Activated T-cell treated with anti-CD3 and anti-CD28 coated beads, Interleukin-2, amount 50 U/mL, for 48 hours (primary cell): ENCODE data around the gene APOBEC3F.
"Not testable (repeated sequence)": the region's sequence is repeated elsewhere in the genome, so short reads cannot be mapped to it uniquely, and the experiment has no call there.

Experiments
- DNase-seq, 2 experiments: peaks; one replicate each; pipeline ENCODE4 v3.0.0-alpha.2; 2020

The APOBEC3F gene

DNA sequence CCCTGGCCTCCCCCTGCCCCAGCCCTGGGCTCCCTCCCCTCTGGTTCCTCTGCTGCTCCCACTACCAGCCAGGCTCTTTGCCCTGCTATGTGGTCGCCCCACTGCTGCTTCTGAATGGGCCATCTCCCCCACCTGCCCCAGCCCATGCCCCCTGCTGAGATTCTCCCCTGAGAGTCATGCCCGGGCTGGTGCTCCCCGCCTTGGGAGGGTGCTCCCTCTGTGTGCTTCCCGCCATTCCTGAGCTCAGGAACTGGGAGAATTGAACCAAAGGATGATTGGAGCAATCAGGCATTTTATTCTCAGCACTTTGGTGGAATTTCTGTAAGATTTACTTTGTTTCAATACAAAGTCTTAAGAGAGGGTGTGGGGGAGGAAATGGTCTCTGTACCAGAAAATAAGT, 12.9 kb upstream of the APOBEC3F start:
- no peak for DNase-seq

DNA sequence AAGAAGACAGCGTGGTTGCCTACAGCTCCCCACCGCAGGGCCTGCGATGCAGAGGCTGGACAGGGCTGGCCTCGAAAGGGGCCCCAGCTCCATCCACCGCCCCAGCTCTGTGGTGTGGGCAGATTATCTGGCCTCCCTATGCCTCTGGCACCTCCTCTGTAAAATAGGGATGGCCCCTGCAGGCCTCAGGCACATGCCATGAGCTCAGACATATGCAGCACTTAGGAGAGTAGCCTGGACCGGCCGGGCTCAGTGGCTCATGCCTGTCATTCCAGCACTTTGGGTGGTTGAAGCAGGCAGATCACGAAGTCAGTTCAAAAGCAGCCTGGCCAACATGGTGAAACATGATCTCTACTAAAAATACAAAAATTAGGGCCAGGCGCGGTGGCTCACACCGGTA, 12.4 kb upstream of the APOBEC3F start:
- DNase-seq = no peak

DNA sequence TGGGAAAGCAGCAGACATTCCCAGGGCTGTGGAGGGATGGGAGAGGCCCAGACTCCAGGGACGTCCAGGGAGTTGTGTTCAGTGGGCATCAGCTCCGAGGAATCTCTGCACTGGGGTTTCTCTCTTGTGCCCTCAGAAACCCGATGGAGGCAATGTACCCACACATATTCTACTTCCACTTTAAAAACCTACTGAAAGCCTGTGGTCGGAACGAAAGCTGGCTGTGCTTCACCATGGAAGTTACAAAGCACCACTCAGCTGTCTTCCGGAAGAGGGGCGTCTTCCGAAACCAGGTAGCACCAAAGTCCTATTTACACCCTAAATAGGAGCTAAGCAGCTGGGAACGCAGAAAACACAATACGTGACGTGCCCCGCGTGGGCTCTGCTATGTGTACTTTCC, 11.4 kb upstream of the APOBEC3F start:
- no peak for DNase-seq

DNA sequence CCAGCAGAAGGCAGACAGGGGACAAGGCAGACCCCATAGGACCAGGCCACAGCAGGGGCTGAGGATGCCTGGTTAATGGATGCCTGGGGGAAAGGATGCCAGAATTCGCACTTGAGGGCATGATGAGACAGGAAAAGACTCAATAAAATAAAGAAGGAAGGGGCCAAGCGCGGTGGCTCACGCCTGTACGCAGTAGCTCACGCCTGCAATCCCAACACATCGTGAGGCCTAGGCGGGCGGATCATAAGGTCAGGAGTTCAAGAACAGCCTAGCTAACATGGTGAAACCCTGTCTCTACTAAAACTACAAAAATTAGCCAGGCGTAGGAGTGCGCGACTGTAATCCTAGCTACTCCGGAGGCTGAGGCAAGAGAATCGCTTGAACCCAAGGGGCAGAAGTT, 10.0 kb upstream of the APOBEC3F start:
- no peak for DNase-seq

DNA sequence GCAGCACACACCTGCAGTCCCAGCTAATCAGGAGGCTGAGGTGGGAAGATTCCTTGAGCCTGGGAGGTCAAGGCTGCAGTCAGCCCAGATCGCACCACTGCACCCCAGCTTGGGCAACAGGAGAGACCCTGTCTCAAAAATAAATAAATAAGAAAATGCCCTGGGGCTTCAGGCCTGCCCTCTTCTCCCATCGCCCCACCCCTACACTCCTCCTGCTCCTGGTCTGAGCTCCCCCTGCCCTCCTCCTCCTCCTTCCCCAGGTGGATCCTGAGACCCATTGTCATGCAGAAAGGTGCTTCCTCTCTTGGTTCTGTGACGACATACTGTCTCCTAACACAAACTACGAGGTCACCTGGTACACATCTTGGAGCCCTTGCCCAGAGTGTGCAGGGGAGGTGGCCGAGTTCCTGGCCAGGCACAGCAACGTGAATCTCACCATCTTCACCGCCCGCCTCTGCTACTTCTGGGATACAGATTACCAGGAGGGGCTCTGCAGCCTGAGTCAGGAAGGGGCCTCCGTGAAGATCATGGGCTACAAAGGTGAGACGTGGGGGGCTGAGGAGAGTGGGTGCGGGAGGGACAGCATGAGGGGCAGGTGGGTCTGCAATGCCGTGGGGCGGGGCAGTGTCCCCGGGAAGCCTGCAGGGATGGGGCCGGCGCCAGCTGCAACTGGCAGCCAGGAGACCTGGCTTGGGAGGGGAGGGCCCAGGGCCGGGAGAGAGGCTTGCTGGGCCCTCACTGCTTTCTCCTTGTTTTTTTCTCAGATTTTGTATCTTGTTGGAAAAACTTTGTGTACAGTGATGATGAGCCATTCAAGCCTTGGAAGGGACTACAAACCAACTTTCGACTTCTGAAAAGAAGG, 9.0 kb upstream of the APOBEC3F start:
- not testable (repeated sequence) for DNase-seq

DNA sequence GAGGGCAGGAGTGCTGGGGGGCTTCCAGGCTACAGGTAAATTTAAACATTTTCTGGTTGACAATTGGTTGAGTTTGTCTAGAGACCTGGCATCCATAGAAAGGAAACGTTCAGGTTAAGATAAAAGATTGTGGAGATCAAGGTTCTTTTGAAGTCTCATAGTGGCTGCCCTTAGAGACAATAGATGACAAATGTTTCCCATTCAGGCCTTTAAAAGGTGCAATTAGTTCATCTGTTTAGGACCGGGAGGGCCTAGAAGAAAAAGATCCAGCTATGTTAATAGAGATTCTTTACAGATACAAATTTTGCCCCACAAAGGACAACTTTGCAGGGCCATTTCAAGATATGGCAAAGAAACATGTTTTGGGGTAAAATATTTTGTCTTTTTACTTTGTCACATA, 3.6 kb upstream of the APOBEC3F start:
- DNase-seq = not testable (repeated sequence)

DNA sequence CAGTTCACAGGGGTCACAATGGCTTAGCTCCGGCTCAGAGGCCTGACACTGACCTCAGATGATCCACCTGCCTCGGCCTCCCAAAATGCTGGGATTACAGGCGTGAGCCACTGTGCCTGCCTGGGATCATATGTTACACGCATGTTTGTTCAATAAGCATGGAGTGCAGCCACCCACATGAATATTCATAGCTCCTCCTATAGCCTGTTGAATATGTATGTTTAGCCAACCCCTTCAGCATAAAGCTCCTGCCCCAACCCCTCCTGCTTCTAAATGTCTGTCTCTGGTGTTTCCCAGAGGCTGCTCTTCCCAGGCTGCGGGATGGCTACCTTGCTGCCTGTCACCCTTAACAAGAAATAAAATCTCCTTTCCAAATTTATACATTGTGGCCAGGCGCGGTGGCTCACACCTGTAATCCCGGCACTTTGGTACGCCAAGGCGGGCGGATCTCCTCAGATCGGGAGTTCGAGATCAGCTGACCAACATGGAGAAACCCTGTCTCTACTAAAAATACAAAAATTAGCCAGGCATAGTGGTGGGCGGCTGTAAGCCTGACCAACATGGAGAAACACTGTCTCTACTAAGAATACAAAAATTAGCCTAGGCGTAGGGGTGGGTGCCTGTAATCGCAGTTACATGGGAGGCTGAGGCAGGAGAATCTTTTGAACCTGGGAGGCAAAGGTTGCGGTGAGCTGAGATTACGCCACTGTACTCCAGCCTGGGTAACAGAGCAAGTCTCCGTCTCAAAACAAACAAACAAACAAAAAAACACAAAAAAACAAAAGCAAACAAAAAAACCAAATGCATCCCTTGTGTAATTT, 1.1 kb upstream of the APOBEC3F start:
- DNase-seq = no peak

DNA sequence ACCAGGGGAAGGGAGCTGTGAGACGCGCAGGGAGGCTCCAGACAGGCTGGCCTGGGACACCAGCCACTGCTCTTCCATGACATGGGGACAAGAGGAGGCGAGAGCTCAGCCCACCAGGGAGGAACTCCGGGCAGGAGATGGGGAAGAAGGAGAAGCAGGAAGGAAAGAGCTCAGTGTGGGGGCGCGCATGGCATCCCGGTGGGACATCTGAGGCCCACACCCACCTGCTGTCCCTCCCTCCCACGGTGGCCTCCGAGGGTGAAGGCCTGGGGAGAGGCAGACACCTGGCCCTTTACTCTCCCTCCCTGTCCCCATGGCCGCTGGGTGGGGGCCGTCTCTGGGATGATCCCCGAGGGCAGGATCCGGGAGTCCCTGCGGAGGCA, 518 bp upstream of the APOBEC3F start:
- peak; percentile 41 to 42 for DNase-seq

DNA sequence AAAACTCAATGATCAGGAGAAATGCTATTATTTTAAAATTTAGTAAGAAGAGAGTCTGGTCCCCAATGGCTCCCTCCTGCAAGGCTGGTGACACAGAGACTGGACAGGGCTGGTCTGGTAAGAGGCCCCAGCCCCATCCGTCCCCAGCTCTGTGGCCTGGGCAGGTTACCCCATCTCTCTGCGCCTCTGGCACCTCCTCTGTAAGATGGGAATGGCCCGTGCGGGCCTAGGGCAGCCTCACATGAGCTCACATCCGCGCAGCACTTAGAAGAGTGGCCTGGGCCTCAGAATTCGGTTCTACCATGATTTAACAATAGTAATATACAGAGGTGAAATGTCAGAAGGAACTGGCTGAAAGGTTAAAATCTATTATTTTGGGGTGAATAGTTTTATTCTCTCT, 1.2 kb downstream of the APOBEC3F start:
- DNase-seq = no peak

DNA sequence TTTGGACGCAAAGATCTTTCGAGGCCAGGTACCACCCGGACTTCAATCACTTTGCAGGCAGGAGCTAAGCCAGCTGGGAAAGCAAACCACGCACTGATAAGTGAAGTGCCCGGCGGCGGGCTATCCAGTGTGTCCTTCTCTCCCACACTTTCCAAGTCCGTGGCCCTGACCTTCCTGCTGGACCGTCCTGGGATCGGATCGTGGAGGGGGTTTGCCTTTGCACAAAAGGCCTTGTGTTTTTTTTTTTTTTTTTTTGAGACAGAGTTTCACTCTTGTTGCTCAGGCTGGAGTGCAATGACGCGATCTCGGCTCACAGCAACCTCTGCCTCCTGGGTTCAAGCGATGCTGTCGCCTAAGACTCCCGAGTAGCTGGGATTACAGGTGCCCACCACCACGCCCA, 2.4 kb downstream of the APOBEC3F start:
- DNase-seq = not testable (repeated sequence)

DNA sequence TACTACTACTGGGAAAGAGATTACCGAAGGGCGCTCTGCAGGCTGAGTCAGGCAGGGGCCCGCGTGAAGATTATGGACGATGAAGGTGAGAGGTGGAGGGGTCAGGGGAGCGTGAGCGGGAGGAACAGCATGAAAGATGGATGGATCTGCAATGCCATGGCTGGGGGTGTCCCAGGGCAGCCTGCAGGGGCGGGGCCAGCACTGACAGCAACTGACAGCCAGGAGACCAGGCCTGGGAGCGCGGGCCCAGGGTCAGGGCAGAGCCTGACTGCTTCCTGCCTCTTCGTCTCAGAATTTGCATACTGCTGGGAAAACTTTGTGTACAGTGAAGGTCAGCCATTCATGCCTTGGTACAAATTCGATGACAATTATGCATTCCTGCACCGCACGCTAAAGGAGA, 4.5 kb downstream of the APOBEC3F start:
- DNase-seq = not testable (repeated sequence)

DNA sequence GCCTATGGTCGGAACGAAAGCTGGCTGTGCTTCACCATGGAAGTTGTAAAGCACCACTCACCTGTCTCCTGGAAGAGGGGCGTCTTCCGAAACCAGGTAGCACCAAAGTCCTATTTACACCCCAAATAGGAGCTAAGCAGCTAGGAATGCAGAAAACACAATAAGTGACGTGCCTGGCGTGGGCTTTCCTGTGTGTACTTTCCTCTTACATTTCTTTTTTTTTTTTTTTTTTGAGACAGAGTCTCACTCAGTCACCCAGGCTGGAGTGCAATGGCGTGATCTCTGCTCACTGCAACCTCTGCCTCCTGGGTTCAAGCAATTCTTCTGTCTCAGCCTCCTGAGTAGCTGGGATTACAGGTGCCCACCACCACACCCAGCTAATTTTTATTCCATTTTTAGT, 8.8 kb downstream of the APOBEC3F start:
- DNase-seq = not testable (repeated sequence)

DNA sequence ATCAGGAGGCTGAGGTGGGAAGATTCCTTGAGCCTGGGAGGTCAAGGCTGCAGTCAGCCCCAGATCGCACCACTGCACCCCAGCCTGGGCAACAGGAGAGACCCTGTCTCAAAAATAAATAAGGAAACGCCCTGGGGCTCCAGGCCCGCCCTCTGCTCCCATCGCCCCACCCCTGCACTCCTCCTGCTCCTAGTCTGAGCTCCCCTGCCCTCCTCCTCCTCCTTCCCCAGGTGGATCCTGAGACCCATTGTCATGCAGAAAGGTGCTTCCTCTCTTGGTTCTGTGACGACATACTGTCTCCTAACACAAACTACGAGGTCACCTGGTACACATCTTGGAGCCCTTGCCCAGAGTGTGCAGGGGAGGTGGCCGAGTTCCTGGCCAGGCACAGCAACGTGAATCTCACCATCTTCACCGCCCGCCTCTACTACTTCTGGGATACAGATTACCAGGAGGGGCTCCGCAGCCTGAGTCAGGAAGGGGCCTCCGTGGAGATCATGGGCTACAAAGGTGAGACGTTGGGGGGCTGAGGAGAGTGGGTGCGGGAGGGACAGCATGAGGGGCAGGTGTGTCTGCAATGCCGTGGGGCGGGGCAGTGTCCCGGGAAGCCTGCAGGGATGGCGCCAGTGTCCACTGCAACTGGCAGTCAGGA, 11.3 kb downstream of the APOBEC3F start:
- not testable (repeated sequence) for DNase-seq

DNA sequence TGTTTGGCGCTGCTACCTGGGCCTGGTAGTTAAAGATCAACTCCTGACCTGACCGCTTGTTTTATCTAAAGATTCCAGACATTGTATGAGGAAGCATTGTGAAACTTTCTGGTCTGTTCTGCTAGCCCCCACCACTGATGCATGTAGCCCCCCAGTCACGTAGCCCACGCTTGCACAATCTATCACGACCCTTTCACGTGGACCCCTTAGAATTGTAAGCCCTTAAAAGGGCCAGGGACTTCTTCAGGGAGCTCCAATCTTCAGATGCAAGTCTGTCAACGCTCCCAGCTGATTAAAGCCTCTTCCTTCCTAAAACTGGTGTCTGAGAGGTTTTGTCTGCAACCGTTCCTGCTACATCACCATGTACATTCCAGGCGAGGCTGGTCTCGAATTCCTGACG, 15.0 kb downstream of the APOBEC3F start:
- DNase-seq = no peak

DNA sequence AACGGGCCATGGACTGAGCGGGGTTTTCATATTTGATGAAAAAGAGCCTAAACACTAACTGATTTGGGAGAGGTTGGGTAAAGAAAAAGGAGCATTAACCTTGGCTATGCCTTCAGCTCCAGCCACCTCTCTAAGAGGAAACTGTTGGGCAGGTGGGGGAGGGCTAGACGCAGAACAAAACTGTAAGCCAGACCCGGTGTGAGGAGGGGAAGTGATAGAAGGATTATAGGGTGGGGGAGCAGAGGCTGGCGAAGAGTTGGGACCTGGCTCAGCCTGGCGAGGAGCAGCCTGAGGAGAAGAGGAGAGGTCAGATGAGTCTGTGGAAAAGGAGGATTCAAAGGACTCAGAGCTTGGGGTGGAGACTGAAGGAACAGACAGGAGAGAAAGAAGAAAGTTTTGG, 20.6 kb downstream of the APOBEC3F start:
- not testable (repeated sequence) for DNase-seq

DNA sequence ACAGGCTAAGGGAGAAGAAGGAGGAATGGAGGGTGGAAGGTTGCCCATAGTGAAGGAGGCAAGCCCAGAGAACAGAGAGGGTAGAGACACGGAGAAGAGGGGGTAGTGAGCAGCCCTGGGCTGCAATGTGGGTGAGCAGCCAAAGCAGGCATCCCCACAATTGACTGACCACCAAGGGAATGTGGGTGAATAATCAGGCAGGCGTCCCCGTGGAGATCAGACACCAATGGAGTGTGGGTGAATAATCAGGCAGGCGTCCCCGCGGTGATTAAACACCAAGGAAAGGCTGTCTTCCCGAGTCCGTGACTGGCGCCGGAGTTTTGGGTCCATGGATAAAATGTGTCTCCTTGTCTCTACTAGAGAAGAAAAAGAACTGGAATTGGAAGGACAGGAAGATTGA, 21.3 kb downstream of the APOBEC3F start:
- not testable (repeated sequence) for DNase-seq

DNA sequence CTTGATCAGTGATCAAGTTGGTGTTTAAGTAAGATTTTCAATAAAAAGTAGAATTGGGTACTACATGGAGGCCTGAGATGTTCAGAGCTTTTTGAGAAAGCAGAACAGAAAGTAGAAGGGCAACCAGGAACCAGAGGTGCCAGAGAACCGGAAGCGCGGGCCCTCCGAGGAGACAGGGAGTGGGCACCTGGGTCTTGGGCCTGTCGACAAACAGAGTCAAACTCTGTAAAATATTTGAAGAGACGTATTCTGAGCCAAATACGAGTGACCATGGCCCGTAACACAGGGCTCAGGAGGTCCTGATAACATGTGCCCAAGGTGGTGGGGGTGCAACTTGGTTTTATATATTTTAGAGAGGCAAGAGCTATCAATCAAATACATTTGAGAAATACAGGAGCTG, 23.2 kb downstream of the APOBEC3F start:
- DNase-seq = not testable (repeated sequence)

DNA sequence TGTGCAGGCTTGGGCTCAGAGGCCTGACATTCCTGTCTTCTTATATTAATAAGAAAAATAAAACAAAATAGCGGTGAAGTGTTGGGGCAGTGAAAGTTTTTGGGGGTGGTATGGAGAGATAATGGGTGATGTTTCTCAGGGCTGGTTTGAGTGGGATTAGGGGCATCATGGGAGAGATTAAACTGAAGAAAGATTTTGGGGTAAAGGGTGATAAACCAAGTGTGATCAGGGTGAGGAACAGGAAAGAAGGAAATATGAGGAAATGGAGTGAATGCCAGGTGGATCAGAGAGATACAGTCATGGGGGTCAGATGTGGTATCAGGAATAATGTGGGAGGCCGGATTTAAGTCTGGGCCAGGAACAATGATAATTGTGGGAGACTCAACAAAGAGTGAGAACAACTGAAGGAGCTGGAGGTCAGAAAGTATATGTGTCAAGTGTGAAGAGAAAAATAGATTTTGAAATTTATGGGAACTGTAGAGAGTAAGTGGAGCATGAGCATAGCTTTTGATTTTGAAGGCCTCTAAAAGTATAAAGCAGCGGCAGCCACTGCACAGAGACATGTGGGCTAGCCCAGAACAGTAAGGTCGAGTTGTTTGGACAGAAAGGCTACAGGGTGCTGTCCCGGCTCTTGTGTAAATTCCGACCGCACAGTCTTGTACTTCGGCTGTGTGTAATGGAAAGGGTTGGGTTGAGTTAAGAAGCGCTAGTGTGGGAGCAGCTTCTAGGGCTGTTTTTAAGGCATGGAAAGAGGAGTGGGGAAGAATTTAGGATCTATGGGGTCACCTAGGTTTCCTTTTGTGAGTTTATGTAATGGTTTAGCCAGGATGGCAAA, 26.0 kb downstream of the APOBEC3F start:
- not testable (repeated sequence) for DNase-seq

DNA sequence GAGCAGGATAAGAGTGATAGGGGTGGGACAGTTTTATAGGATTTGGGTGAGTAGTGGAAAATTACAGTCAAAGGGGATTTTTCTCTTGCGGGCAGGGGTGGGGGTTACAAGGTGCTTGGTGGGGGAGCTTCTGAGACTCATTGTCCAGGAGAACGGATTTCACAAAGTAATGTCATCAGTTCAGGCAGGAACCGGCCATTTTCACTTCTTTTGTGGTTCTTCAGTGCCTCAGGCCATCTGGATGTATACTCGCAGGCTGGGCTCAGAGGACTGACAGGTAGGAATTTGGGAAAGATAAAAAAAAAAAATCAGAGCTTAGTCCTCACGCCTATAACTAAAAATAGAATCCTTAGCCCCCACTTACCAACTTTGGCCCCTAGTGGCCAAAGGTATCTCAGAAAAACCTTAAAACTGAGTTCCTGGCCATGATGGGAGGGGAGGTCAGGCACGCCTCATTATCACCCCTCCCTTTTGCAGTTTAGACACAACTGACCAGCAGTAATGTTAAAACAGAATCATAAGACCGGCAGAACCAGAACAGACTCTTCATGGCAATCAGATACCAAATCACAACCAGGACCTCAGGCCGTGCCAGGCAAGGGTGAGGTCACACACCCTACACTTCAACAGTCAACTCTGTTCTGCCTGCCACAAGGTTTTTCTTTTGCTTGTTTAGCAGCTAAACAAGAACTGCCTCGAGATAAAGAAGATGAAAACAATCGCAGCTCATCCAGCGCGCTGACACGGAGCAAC, 27.5 kb downstream of the APOBEC3F start:
- no peak for DNase-seq

DNA sequence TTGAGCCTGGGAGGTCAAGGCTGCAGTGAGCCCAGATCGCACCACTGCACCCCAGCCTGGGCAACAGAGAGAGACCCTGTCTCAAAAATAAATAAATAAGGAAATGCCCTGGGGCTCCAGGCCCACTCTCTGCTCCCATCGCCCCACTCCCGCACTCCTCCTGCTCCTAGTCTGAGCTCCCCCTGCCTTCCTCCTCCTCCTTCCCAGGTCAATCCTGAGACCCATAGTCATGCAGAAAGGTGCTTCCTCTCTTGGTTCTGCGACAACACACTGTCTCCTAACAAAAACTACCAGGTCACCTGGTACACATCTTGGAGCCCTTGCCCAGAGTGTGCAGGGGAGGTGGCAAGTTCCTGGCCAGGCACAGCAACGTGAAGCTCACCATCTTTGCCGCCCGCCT, 29.5 kb downstream of the APOBEC3F start:
- DNase-seq = no peak

DNA sequence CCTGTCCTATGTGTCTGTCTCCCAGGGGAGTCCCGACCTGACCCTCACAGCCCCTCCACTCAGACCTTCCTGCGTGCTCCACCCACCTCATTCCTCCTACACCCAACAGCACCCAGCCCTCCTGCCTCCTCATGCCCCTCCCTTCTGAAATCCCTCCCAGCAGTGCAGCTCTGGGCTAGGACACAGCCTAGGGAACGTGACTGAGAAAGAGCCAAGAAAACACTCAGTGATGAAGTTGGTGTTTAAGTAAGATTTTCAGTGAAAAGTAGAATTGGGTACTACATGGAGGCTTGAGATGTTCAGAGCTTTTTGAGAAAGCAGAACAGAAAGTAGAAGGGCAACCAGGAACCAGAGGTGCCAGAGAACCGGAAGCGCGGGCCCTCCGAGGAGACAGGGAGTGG, 31.9 kb downstream of the APOBEC3F start:
- DNase-seq = not testable (repeated sequence)

DNA sequence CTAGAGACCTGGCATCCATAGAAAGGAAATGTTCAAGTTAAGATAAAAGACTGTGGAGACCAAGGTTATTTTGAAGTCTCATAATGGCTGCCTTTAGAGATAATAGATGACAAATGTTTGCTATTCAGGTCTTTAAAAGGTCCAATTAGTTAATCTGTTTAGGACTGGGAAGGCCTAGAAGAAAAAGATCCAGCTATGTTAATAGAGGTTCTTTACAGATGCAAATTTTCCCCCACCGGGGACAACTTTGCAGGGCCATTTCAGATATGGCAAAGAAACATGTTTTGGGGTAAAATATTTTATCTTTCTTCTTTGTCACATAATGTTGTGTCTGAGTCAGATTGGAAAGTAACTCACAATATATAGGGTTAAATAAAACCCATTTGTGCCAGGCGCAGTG, 33.3 kb downstream of the APOBEC3F start:
- no peak for DNase-seq
